ENCODE results near the gene FAU.
A peak's percentile ranks its signal among the peaks of the same experiment; 100 is the strongest.
"Not testable (repeated sequence)": the region's sequence is repeated elsewhere in the genome, so short reads cannot be mapped to it uniquely, and the experiment has no call there.

Gene FAU

DNA sequence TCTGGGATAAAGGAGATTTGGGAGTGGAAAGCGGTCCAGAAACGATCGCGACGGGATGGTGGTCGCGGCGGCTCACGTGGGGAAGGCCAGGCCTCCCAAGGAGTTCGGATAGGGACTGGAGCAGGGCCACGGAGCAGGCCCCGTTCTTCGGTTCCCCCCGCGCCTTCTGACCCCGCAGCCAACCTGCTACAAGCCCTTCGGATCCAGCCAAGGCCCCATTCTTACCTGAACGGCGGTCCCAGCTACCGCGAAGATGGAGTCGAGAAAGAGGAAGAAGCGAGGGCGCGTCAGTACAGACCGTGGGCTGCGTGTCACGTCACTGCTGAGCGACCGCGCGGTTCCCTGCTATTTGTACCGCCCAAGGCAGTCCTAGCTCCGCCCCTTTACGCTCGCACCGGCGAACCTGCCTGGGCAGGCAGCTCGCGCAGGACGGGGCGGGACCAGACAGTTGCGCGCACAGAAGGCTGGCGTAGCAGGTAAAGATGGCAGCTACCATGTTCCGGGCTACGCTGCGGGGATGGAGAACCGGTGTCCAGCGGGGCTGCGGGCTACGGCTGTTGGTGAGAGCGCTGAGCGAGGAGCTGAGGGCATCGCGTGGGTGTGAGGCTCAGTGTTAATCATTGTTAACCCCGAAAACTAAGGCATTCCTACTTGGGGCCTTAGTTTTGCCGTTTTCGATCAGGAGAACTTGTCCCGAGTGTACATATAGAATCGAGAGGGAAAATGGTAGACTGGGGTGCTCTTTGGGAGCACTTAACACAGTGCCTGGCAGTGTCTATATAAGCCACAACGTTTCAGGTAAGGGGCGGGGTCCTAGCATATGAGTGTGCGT lies at the start of gene FAU, which contains the start of gene MRPL49:
TSS of gene FAU (minus strand) at position 270 of the 832 bp plus-strand sequence. CDS start 321 bp downstream, outside the sequence.
TSS of gene MRPL49 (plus strand) at position 457 of the 832 bp plus-strand sequence. CDS start at position 483, 26 bp downstream.
- peak; percentile 99 for DNase-seq

- DNase-seq: no peak
Measured at GRCh38 chr11:65170058-65170534, 48.2 kb upstream of the FAU start, which contains the start of gene SPDYC. SPDYC (plus strand) TSS chr11:65170233; CDS start chr11:65171358, 1,125 bp downstream.

DNA sequence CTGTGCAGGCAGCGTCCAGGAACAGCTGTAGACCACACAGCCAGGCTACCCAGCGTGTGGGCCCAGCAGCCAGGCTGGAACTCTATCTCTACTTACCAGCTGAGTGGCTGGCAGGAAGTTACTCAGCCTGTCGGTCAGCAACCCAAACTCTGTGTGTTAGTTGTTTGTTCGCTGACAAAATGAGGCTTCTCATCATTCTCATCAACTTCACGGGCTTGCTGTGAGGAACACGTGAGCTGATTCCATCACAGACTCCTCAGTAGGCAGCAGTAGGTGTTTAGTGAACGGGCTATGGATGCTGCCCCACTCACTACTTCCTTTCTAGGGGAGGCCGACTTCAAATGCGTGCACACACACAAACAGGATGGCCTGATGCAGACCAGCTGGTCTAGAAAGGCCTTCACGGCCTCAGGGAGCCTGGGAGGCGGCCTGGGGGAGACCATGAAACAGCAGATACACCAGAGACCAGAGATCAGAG lies 47.3 kb upstream of the FAU start:
- DNase-seq: no peak

DNA sequence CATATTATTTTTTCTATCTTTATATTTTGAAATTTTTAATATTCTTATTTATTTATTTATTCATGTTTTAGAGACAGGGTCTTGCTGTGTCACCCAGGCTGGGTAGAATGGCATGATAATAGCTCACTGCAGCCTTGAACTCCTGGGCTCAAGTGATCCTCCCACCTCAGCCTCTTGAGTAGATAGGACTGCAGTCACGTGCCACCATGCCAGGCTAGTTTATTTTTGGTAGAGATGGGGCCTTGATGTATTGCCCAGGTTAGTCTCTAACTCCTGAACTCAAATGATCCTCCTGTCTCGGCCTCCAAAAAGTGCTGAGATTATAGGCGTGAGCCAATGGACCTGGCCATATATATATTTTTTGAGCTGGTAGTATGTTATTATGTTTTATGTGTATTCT lies 45.7 kb upstream of the FAU start:
- DNase-seq: no peak

DNA sequence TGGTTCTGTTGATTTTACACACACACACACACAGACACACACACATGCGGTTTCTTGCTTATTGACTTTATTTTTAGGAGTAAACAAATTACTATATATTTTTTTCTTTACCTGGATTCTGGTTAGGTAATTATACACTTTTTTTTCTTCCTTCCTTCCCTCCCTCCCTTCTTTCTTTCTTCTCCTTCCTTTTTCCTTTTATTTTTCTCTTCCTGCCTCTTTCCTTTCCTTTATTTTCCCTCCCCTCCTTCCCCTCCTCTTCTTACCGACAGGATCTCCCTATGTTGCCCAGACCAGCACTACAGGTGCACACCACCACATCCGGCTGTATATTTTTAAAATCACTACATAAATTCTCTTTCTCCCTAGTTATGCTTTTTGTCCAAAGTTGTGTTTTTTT lies 45.0 kb upstream of the FAU start:
- DNase-seq: no peak

DNA sequence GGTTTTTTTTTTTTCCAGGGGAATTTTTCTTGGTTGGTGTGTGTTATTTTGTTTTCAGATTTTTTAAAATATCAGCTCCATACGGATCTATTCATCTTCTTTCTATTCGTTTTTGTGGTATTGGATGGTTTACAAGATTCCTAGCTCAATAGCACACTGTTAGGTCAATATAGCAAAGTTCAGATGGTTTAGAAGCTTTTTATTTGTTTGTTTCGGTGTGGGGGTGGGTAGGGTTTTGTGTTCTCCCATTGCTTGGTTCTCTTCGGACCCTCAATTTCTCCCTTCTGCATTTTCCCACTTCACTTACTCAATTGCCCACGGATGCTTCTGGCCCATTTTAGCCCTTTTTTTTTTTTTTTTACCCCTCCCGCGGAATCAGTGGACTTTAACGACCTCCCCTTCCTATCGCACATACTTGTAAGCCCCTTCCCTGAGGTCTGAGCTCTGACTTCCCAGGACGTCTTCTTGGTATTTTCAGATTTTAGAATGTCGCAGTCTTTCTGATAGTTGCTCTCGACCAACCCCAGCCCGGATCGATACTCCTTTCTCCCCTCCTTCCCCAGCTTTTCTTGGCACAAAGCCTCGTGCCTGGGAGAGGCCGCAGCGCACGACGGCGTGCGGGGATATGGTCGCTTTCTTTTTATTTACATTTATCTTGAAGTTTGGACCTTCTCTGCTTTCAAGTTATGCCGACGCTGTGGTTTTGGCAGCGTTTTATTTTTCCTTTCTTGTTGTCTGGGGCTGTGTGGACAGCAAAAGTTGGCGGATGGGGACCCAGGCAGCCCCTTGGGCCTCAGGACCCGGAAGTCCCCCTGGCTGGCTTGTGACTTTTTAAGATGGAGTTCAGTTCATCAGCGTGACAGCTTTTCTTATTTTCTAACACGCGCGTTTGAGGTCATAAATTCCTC lies 43.7 kb upstream of the FAU start:
- no peak for DNase-seq

DNA sequence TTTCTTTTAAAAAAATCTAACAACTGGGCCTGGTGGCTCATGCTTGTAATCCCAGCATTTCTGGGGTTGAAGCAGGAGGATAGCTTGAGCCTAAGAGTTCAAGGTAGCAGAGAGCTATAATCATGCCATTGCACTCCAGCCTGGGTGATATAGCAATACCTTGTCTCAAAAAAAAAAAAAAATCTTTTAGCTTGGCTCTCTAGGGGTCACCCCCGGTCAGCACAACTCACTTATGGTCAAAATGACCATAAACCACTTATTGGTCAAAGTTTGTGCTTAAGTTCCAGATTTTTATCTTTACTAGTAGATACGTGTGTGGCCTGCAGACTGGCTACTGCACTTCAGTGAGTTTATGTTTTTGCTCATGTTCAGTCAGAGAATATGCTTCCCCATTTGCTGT lies 41.8 kb upstream of the FAU start:
- DNase-seq: no peak

GRCh38 chr11:65160643-65161042 lies 38.7 kb upstream of the FAU start:
- DNase-seq: no peak

DNA sequence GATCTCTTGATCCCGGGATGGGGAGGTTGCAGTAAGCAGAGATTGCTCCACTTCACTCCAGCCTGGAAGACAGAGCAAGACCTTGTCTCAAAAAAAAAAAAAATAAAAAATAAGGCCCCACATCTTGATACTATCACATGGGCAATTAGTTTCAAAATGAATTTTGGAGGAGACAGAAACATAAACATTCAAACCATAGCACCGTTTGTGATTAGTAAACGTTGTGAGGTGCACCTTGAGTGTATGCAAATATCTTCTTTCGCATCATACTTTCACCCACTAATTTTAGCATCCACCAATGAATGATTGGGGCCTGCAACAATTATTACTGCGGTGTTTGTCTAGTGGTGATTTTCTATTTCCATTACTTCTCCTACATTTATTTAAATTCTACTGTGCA lies 37.1 kb upstream of the FAU start:
- no peak for DNase-seq

DNA sequence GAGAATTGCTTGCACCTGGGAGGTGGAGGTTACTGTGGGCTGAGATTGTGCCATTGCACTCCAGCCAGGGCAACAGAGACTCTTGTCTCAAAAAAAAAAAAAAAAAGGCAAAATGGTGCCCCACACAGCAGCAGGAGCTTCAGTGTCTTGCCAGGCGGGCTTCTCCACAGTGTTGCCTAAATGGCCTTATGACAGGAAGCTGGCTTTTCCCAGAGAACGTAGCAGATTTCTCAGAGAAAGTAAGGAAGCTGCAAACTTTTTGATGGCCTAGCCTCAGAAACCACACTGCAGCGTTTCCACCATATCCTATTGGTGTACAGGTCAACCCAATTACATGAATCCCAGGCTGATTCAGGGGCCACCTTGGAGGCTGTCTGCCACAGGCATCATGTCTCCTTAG lies 35.4 kb upstream of the FAU start:
- DNase-seq: no peak

DNA sequence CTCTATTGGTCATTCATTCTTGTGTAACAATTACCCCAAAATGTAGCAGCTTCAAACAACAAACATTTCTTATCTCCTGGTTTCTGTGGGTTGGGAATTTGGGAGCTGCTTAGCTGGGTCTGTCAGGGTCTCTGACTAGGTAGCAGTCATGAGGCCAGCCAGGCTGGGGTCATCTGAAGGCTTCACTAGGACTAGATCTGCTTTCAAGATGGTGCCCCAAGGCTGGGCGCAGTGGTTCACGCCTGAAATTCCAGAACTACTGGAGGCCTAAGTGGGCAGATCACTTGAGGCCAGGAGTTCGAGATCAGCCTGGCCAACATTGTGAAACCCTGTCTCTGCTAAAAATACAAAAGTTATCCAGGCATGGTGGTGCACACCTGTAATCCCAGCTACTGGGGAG lies 35.0 kb upstream of the FAU start:
- no peak for DNase-seq

DNA sequence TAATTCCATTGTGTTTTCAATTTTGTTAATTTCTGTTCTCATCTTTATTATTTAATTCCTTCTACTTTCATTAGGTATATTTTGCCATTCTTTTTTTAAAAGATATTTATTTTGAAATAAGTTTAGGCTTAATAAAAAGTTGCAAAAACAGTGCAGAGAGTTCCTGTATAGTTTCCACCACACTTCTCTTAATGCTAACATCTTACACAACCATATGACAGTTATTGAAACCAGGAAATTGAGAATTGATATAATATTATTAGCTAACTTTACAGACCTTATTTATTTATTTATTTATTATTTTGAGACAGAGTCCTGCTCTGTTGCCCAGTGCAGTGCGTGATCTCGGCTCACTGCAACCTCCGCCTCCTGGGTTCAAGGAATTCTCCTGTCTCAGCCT lies 34.3 kb upstream of the FAU start:
- DNase-seq: no peak

DNA sequence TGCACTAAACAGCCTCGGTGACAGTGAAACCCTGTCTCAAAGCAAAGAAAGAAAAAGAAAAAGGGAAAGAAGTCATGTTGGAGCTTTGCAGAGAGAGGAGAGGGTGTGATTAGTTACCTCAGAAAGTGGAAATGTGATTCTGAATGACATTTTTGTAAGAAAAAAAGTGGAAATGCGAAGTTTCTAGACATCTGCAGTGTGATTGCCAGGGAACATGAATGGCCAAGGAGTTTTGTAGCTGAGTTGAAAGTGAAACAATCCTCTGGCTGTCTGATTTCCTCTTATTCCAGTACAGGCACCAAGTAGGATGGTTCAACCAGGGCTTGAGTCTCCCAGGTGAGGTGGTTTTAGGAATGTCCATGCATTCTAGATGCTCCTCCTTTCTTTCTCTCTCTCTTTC lies 30.2 kb upstream of the FAU start:
- no peak for DNase-seq

- no peak for DNase-seq
Measured at GRCh38 chr11:65151331-65151899, 29.5 kb upstream of the FAU start.

DNA sequence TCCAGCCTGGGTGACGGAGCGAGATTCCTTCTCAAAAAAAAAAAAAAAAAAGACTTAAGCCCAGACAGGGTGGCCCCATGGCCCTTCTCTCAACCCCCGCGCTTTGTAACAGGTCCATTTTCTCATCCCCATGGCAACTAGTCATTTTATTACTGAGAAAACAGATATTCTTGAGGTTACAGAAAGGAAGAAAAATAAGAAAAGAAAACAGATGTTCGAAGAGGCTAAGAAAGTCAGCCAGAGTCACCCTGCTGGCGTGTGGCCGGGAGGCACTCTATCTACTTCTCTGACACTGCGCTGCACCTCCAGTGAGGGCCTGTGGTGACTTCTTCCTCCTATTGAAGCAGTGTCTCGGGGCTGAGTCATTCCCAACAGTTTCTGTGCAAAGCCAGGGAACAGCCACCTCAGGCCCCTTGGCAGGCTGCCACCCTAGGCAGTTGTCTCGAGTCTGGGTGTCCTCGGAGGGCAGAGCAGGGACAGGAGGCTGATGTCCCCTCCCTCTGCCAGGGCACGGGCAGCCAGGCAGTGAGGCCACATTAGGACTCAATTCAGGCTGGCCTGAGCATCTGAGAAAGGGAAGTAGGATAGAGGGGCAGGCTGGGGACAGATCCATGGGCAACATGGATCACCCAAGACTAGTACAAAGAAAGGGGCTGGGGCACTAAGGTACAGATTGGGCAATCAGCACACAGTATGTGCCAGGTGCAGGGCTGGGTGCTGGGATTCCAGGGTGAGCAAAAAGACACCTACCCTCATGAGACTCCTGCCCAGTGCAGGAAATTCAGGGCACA lies 28.8 kb upstream of the FAU start:
- DNase-seq: peak; percentile 14

DNA sequence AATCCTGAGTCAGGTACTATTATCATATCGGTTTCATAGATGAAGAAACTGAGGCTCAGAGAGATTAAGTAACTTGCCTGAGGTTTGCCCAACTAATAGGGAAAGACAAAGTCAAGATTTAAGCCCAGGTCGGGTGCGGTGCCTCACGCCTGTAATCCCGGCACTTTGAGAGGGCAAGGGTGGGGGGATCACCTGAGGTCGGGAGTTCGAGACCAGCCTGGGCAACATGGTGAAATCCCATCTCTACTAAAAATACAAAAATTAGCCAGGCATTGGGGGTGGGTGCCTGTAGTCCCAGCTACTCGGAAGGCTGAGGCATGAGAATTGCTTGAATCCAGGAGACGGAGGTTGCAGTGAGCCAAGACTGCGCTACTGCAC lies 28.2 kb upstream of the FAU start:
- not testable (repeated sequence) for DNase-seq

DNA sequence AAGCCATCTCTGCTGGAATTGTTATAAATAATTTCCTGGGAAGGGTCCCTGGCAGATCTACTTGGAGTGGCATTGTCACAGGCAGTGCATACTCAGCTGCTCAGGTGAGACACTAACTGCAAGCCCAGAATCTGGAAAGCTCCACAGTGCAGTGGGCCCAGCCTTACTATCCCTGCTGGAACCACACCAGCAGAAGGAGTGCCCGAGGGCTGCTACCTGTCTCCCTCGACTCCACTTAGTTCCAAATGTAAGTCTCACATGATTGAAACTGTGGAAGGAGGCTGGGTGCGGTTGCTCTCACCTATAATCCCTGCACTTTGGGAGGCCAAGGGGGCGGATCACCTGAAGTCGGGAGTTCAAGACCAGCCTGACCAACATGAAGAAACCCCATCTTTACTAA lies 26.7 kb upstream of the FAU start:
- no peak for DNase-seq

DNA sequence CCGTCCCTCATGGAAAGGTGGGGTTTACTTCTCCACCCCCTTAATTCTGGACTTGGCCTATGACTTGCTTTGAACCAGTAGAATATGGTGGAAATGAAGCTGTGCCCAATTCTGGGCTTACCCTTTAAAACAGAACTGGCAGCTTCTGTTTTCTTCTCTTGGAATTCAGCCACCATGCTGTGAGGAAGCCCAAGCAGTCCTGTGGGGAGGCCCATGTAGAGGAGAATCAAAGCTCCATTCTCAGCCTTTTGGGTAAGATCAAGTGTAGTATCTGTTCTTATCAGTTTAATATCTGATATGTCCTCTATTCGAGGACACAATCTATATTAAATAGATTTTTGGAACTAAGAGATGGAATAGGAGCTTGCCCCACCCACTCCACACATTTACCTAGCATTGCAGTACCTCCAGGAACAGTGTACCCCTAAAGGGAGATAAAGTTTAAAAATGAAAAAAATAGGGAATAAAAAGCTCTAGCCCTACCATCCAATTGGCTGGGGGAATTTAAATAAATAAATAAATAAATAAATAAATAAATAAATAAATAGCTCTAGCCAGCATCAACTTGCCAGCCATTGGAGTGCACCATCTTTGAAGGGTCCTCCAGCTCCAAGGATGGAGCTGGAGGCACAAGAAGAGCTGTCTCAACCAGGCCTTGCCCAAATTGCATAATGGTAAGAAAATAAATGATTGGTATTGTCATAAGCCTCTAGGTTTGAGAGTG lies 25.6 kb upstream of the FAU start:
- DNase-seq: no peak

GRCh38 chr11:65141896-65142494 lies 20.1 kb upstream of the FAU start:
- DNase-seq: no peak

- no peak for DNase-seq
Measured at GRCh38 chr11:65136515-65137096, 14.7 kb upstream of the FAU start.
